HepG2 (cell line): ENCODE measurements around the gene EDNRB. TPM values are rescaled to one million over a fixed set of nuclear protein-coding genes. Genes with fewer than 3 reads are reported as not detected.

Experiments
- ATAC-seq: fragments of 200-7000 bp; cut with Tn5 transposase; 3 replicates; pipeline ENCODE4 v1.9.1; 2020; ENCODE audit warnings: mild to moderate bottlenecking, moderate library complexity
- BruUV-seq: library from RNA; stranded (reverse); fragments of 400-500 nt; replicated peaks from 2 replicates; lab custom pipeline; 2021; lab: Mats Ljungman, UMichigan
- CTCF ChIA-PET: fragments of 300-600 bp; formaldehyde crosslinking; extraction: SDS; loops from one replicate; lab custom pipeline; 2021; ENCODE audit warnings: low total read pairs, inconsistent platforms, low intra/inter-chr PET ratio; lab: Yijun Ruan, JAX
- POLR2A ChIA-PET: fragments of 350-600 bp; sonication (Branson Sonifier 250); formaldehyde crosslinking; loops from one replicate; lab custom pipeline; 2020; ENCODE audit warnings: antibody characterized with exemption, inconsistent platforms; lab: Yijun Ruan, JAX
- DNase-seq: peaks from one replicate; pipeline ENCODE4 v3.0.0-alpha.2; 2015; ENCODE audit warnings: low spot score
- FAIRE-seq: peaks from 3 replicates; lab custom pipeline; 2011; peaks lifted over from hg19 to GRCh38; lab: Jason Lieb, UNC
- H2AFZ ChIP-seq: one replicate; pipeline ENCODE4 v1.6.1; 2011; ENCODE audit warnings: low read length, inconsistent platforms
- H3K27ac ChIP-seq: fragments of 300-600 bp; 3 replicates; pipeline ENCODE4 v1.8.0; 2011; ENCODE audit warnings: mixed run types, mild to moderate bottlenecking, mixed read lengths, low read length, inconsistent platforms; ENCODE audit not compliant: insufficient read depth; ENCODE audit errors: extremely low read length
- H3K27me3 ChIP-seq, 2 experiments: fragments of 200-600 bp in 1 of 2; 2 replicates in 1 of 2; 3 replicates in 1 of 2; pipeline versions ENCODE4 v1.6.0 to v1.8.0; 2011; ENCODE audit warnings: low read length in 2 of 2, mild to moderate bottlenecking in 2 of 2, moderate library complexity in 2 of 2, inconsistent platforms in 1 of 2; ENCODE audit not compliant: insufficient read depth in 2 of 2, control insufficient read depth in 1 of 2
- H3K36me3 ChIP-seq, 2 experiments: fragments of 200-600 bp in 1 of 2; replicated peaks in 1 of 2; 2 replicates in 1 of 2; 3 replicates in 1 of 2; pipeline versions ENCODE4 v1.5.1 to v1.8.0; 2011; ENCODE audit warnings: low read length in 2 of 2, inconsistent platforms in 1 of 2; ENCODE audit not compliant: insufficient read depth in 2 of 2, control insufficient read depth in 1 of 2
- H3K4me1 ChIP-seq: 2 replicates; pipeline ENCODE4 v1.5.1; 2012; ENCODE audit warnings: low read length, inconsistent platforms; ENCODE audit not compliant: insufficient read depth
- H3K4me2 ChIP-seq: 2 replicates; pipeline ENCODE4 v1.6.0; 2011; ENCODE audit warnings: low read depth, low read length, inconsistent platforms
- H3K4me3 ChIP-seq, 3 experiments: fragments of 200-600 bp in 1 of 3; sonication (generic), shearing (Covaris generic) in 1 of 3; replicated peaks in 1 of 3; 2 replicates each; pipeline ENCODE4 v1.5.1; 2011 to 2016; ENCODE audit warnings: low read length in 3 of 3, inconsistent platforms in 2 of 3, low read depth in 2 of 3, mild to moderate bottlenecking in 2 of 3, control low read depth in 1 of 3, mixed read lengths in 1 of 3; ENCODE audit not compliant: insufficient read depth in 1 of 3
- H3K79me2 ChIP-seq: one replicate; pipeline ENCODE4 v1.6.1; 2011; ENCODE audit warnings: low read length, inconsistent platforms; ENCODE audit not compliant: insufficient read depth
- H3K9ac ChIP-seq: 2 replicates; pipeline ENCODE4 v1.6.0; 2011; ENCODE audit warnings: mild to moderate bottlenecking, low read depth, low read length, inconsistent platforms; ENCODE audit not compliant: insufficient read depth
- H3K9me3 ChIP-seq: 2 replicates; pipeline ENCODE4 v1.5.1; 2012; ENCODE audit warnings: mild to moderate bottlenecking, low read length
- H4K20me1 ChIP-seq: 2 replicates; pipeline ENCODE4 v1.6.0; 2011; ENCODE audit warnings: inconsistent platforms, mild to moderate bottlenecking, low read length, moderate library complexity; ENCODE audit not compliant: insufficient read depth
- BCL6 ChIP-seq: IDR thresholded peaks from 2 replicates; pipeline ENCODE4 v1.6.1; 2016; ENCODE audit warnings: missing genetic modification reagents, missing compliant biosample characterization
- HBP1 ChIP-seq: IDR thresholded peaks from 2 replicates; pipeline ENCODE4 v1.6.1; 2016; ENCODE audit warnings: low read depth, control low read depth
- JUND ChIP-seq: sonication (generic); formaldehyde crosslinking; IDR thresholded peaks from 2 replicates; pipeline ENCODE4 v1.8.0; 2022; ENCODE audit warnings: mild to moderate bottlenecking, missing genetic modification reagents
- NFKBIZ ChIP-seq: IDR thresholded peaks from 2 replicates; pipeline ENCODE4 v1.6.1; 2018; ENCODE audit warnings: missing genetic modification reagents, missing compliant biosample characterization
- RBAK ChIP-seq: sonication (generic); formaldehyde crosslinking; IDR thresholded peaks from 2 replicates; pipeline ENCODE4 v1.5.1; 2020; ENCODE audit warnings: mild to moderate bottlenecking, missing genetic modification reagents
- SUZ12 ChIP-seq: fragments of 150-350 bp; IDR thresholded peaks from 2 replicates; pipeline ENCODE4 v1.6.1; 2014; ENCODE audit warnings: low read depth, low read length
- TEF ChIP-seq: sonication (generic); formaldehyde crosslinking; IDR thresholded peaks from 2 replicates; pipeline ENCODE4 v1.5.0; 2020; ENCODE audit warnings: missing genetic modification reagents
- ZBTB7B ChIP-seq: sonication (generic); formaldehyde crosslinking; IDR thresholded peaks from 2 replicates; pipeline ENCODE4 v1.4.0; 2020; ENCODE audit warnings: missing genetic modification reagents
- ZFP62 ChIP-seq: sonication (generic); formaldehyde crosslinking; IDR thresholded peaks from 2 replicates; pipeline ENCODE4 v1.4.0; 2020; ENCODE audit warnings: missing genetic modification reagents
- ZNF10 ChIP-seq: sonication (generic); formaldehyde crosslinking; IDR thresholded peaks from 2 replicates; pipeline ENCODE4 v1.4.0; 2020; ENCODE audit warnings: mild to moderate bottlenecking, low read depth, missing genetic modification reagents, borderline replicate concordance
- ZNF160 ChIP-seq: sonication (generic); formaldehyde crosslinking; IDR thresholded peaks from 2 replicates; pipeline ENCODE4 v1.8.0; 2022; ENCODE audit warnings: mild to moderate bottlenecking, inconsistent platforms, missing genetic modification reagents
- ZNF224 ChIP-seq: sonication (generic); formaldehyde crosslinking; IDR thresholded peaks from 2 replicates; pipeline ENCODE4 v1.5.0; 2020; ENCODE audit warnings: mild to moderate bottlenecking, missing genetic modification reagents
- ZNF335 ChIP-seq: sonication (generic); formaldehyde crosslinking; IDR thresholded peaks from 2 replicates; pipeline ENCODE4 v1.4.0; 2020; ENCODE audit warnings: missing genetic modification reagents
- ZNF569 ChIP-seq: sonication (generic); formaldehyde crosslinking; IDR thresholded peaks from 2 replicates; pipeline ENCODE4 v1.5.0; 2020; ENCODE audit warnings: mild to moderate bottlenecking, missing genetic modification reagents, moderate library complexity, borderline replicate concordance
- ZNF850 ChIP-seq: sonication (generic); formaldehyde crosslinking; conservative IDR thresholded peaks from 2 replicates; pipeline ENCODE4 v1.9.0; 2021; ENCODE audit warnings: mild to moderate bottlenecking, missing genetic modification reagents
- WGBS: methylation state at CpG from one replicate; pipeline ENCODE4 v1.1.6; 2017; ENCODE audit warnings: low lambda C conversion rate; 5-methylcytosine and 5-hydroxymethylcytosine counted together
- in situ Hi-C: cut with HindIII; loops from 2 replicates; pipeline ENCODE4 v1.10.0; 2017; ENCODE audit warnings: low pct_unique_long_range_greater_than_20kb; ENCODE audit not compliant: extremely low pct_ligation_motif_present
- intact Hi-C: fragments of 100-400 bp; cut with micrococcal nuclease; formaldehyde crosslinking; loops from one replicate; pipeline ENCODE4 v1.10.0; 2022; ENCODE audit not compliant: unreplicated experiment
- polyA plus RNA-seq, 8 experiments: library from polyadenylated mRNA; depleted of rRNA in 3 of 8; stranded (reverse) in 7 of 8; unstranded in 1 of 8; fragments of >200 nt; fragmentation: Illumina TruSeq in 4 of 8; extraction: Trizol in 4 of 8; gene quantifications; 2 replicates each; pipeline versions ENCODE4 v1.2.1 to v1.2.3, GENCODE V29; 2011 to 2016; ENCODE audit warnings: low read depth in 4 of 8, missing spikeins in 1 of 8, mixed read lengths in 1 of 8; ENCODE audit not compliant: insufficient read depth in 1 of 8
- total RNA-seq, 5 experiments: library from RNA; depleted of rRNA; stranded (reverse); fragments of >200 nt; fragmentation: Illumina TruSeq; extraction: Trizol; gene quantifications; 2 replicates each; pipeline ENCODE4 v1.2.3, GENCODE V29; 2016; ENCODE audit warnings: low read depth in 1 of 5
- TF ChIP-seq, protein P1 (sequence below): sonication (generic); formaldehyde crosslinking; conservative IDR thresholded peaks from 2 replicates; pipeline ENCODE4 v1.5.0; 2020; ENCODE audit warnings: missing genetic modification reagents
- TF ChIP-seq, protein P2 (sequence below): sonication (generic); formaldehyde crosslinking; IDR thresholded peaks from 2 replicates; pipeline ENCODE4 v1.4.0; 2020; ENCODE audit warnings: missing genetic modification reagents, mild to moderate bottlenecking, borderline replicate concordance

The EDNRB gene
- total and polyA plus RNA-seq, 2 of the 13 experiments (the other 11 are each of a cell fraction or from before 2014, with no cell fraction given), result not detected

DNA sequence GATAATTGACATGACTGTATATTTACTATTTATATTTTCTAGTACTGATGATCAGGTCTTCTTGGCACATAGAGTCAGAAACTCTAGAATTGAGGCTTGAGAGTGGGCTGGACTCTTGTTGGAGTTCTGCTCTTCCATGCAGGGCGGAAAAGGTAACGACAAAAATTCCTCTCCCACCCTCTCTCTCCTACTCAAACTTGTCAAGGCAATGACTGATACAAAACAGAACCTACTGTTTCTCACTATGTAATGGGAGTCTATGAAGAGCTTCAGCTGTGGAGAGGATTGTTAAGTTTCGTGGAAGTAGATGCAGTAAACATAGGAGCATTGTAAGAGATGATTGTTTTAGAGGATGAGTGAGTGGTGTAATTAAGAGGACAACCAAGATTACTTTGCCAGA, 8.8 kb downstream of the EDNRB start:
- CTCF ChIA-PET, result no interaction called here
- ATAC-seq (no peak), DNase-seq (no peak), FAIRE-seq (no peak)
- H3K9ac ChIP-seq, result no peak overlapping the region
- no peaks in the 10 kb centered on the region for H4K20me1 ChIP-seq
- H3K36me3 ChIP-seq, result no peaks in the 10 kb centered on the region
- H3K79me2 ChIP-seq, result no peaks in the 10 kb centered on the region
- no peak overlapping the region for H3K4me3 ChIP-seq
- in situ Hi-C loops (no loop called here), intact Hi-C loops (no loop called here)
- H3K4me1 ChIP-seq, result no peaks in the 10 kb centered on the region
- 2% methylated on average over 3 of the region's 3 CpGs for WGBS
- no peak overlapping the region for H2AFZ ChIP-seq
- no peaks in the 10 kb centered on the region for H3K27me3 ChIP-seq
- no TSS peak for BruUV-seq
- POLR2A ChIA-PET, result no interaction called here
- H3K4me2 ChIP-seq, result no peak overlapping the region
- no peak overlapping the region for H3K27ac ChIP-seq
- peaks cover 21% of the 10 kb centered on the region for H3K9me3 ChIP-seq
- TF ChIP-seq TEF (CRISPR knock-in tag), result no peak
- TF ChIP-seq ZNF160 (CRISPR knock-in tag), result no peak
- no peak for TF ChIP-seq ZNF10
- TF ChIP-seq, protein P1, sequence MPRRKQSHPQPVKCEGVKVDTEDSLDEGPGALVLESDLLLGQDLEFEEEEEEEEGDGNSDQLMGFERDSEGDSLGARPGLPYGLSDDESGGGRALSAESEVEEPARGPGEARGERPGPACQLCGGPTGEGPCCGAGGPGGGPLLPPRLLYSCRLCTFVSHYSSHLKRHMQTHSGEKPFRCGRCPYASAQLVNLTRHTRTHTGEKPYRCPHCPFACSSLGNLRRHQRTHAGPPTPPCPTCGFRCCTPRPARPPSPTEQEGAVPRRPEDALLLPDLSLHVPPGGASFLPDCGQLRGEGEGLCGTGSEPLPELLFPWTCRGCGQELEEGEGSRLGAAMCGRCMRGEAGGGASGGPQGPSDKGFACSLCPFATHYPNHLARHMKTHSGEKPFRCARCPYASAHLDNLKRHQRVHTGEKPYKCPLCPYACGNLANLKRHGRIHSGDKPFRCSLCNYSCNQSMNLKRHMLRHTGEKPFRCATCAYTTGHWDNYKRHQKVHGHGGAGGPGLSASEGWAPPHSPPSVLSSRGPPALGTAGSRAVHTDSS (CRISPR knock-in tag), result no peak
- no peak for TF ChIP-seq ZNF850 (CRISPR knock-in tag)
- TF ChIP-seq HBP1, result no peak
- no peak for TF ChIP-seq ZNF335
- no peak for TF ChIP-seq SUZ12
- TF ChIP-seq ZFP62 (CRISPR knock-in tag), result no peak
- TF ChIP-seq NFKBIZ (CRISPR knock-in tag), result no peak
- TF ChIP-seq, protein P2, sequence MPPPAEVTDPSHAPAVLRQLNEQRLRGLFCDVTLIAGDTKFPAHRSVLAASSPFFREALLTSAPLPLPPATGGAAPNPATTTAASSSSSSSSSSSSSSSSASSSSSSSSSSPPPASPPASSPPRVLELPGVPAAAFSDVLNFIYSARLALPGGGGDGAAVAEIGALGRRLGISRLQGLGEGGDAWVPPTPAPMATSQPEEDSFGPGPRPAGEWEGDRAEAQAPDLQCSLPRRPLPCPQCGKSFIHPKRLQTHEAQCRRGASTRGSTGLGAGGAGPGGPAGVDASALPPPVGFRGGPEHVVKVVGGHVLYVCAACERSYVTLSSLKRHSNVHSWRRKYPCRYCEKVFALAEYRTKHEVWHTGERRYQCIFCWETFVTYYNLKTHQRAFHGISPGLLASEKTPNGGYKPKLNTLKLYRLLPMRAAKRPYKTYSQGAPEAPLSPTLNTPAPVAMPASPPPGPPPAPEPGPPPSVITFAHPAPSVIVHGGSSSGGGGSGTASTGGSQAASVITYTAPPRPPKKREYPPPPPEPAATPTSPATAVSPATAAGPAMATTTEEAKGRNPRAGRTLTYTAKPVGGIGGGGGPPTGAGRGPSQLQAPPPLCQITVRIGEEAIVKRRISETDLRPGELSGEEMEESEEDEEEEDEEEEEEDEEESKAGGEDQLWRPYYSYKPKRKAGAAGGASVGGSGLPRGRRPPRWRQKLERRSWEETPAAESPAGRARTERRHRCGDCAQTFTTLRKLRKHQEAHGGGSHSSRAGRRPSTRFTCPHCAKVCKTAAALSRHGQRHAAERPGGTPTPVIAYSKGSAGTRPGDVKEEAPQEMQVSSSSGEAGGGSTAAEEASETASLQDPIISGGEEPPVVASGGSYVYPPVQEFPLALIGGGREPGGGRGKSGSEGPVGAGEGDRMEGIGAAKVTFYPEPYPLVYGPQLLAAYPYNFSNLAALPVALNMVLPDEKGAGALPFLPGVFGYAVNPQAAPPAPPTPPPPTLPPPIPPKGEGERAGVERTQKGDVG, result no peak
- TF ChIP-seq RBAK (CRISPR knock-in tag), result no peak
- no peak for TF ChIP-seq JUND
- no peak for TF ChIP-seq ZNF569
- no peak for TF ChIP-seq ZBTB7B (CRISPR knock-in tag)
- no peak for TF ChIP-seq BCL6
- no peak for TF ChIP-seq ZNF224
